Measurements from ENCODE around the gene TMEM150B.

TMEM150B gene

DNA sequence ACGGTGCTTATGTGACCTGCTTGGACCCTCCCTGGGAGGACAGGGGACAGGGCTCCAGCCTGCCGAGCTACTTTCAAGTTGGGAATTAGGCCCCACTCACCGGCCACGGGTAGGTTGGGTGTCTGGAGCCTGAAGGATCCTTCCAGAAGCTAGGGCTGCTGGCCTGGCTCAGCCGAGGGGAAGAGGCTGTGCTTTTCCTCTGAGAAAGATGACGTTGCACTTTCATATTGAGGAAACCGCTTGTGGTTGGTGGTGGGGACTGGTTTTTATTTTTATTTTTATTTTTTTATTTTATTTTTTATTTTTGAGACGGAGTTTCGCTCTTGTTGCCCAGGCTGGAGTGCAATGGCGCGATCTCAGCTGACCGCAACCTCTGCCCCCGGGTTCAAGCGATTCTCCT lies at the start of gene TMEM150B:
Gene TMEM150B, minus strand, starts transcription at position 170 of the 400 bp plus-strand sequence. CDS start 4,305 bp downstream, outside the sequence.
- no peak for DNase-seq

GRCh38 chr19:55373993-55374757 lies 49.0 kb upstream of the TMEM150B start:
- no peak for DNase-seq

GRCh38 chr19:55373306-55373992 lies 48.3 kb upstream of the TMEM150B start:
- DNase-seq = no peak

- DNase-seq = no peak
Measured at GRCh38 chr19:55372316-55373081, 47.4 kb upstream of the TMEM150B start.

DNA sequence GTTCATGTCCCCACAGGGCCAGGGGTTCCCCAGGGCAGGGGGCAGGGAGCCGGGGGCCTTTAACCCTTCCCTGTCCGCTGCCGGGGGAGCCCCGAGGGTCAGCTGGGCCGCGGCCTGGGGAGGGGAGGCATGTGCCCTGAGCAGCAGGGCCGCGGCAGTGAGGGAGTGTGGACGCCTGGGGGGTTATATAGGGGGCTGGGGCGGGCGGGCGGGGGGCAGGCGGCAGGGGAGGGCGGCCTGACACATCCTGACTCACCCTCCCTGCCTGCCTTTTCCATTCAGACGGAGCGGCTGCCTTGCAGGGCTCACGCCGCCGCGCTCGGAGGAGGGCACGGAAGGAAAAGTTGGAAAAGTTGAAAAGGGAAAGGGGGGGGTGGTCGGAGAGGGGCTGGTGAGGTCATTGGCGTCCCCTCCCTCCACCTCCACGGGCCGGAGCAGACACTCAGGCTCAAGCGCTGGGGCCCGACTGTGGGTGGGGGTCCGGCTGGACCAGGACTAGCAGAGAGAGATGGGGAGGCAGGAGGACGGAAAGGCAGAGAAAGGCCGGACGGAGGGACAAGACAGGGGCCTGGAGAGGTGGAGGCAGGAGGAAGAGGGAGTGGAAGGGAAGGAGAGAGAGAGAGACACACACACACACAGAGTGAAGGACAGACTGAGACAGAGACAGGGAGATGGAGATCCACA lies 45.3 kb upstream of the TMEM150B start, which contains the start of gene IL11:
Gene IL11, minus strand, starts transcription at position 159 of the 684 bp plus-strand sequence. Its CDS starts 153 bp downstream, at position 6.
- DNase-seq = no peak

- DNase-seq = no peak
Measured at GRCh38 chr19:55369653-55370304, 44.6 kb upstream of the TMEM150B start.

GRCh38 chr19:55368701-55369563 lies 43.8 kb upstream of the TMEM150B start:
- DNase-seq = no peak

GRCh38 chr19:55368106-55368505 lies 43.0 kb upstream of the TMEM150B start:
- no peak for DNase-seq

DNA sequence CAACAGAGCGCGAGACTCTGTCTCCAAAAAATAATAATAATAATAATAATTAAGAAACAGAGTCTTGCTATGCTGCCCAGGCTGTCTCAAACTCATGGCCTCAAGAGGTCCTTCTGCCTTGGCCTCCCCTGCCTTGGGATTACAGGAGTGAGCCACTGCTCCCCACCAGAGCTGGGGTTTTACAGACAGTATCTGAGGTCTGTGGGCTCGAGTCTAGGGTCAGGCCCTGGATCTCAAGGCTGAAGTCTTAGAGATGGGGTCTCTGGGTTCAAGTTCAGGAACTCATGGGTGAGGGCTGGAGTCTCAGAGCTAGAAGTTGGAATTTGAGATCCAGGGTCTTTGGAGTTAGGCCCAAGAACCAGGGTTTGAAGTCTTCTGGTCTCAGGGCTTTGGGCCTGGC lies 41.6 kb upstream of the TMEM150B start:
- no peak for DNase-seq

GRCh38 chr19:55365964-55366363 lies 40.8 kb upstream of the TMEM150B start:
- DNase-seq = no peak

- DNase-seq = no peak
Measured at GRCh38 chr19:55365245-55365644, 40.1 kb upstream of the TMEM150B start.

- DNase-seq = no peak
Measured at GRCh38 chr19:55362990-55363716, 38.0 kb upstream of the TMEM150B start, which contains the start of gene GARIN5B. Gene GARIN5B (minus strand): TSS chr19:55363260. CDS start chr19:55363066, 194 bp downstream.

- no peak for DNase-seq
Measured at GRCh38 chr19:55362174-55362989, 37.2 kb upstream of the TMEM150B start.

GRCh38 chr19:55360902-55361301 lies 35.8 kb upstream of the TMEM150B start:
- DNase-seq = no peak

DNA sequence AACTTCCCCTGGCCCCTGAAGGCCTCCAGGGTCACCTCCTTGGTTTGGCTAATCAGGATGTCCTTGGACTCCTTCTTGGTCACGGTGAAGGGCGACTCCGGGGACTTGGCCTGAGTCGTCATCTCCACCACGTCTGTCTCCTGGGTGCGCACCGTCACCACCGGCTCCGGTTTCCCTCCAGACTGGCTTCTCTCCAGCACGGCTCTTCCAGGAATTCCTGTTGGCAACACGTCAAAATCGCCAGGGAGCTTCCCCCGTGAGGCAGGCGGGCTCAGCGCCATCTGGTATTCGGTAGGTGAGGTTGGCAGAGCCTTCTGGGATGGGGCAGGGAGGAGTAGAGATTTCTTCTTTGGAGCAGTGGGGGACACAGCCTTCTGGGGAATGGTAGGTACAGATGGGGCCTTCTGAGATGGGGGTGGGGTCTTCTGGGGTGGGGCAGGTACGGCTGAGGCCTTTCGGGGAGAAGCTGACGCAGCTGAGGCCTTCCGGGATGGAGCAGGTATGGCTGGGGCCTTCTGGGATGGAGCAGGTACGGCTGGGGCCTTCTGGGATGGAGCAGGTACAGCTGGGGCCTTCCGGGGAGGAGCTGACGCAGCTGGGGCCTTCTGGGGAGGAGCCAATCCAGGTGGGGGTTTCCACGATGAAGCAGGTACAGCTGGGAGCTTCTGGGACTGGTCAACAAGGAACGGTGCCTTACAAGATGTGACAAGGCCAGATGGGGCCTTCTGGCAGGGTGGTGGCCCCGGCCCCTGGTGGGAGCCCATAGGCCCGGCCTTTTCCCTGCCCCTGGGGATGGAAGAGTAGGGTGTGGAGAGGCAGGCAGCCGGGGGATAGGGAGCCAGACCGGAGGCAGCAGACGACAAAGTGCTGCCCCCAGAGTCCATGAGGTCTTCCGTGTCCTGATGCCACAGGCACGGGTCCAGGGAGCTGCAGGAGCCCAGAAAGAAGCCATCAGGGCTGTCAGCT lies 34.1 kb upstream of the TMEM150B start:
- DNase-seq = no peak

DNA sequence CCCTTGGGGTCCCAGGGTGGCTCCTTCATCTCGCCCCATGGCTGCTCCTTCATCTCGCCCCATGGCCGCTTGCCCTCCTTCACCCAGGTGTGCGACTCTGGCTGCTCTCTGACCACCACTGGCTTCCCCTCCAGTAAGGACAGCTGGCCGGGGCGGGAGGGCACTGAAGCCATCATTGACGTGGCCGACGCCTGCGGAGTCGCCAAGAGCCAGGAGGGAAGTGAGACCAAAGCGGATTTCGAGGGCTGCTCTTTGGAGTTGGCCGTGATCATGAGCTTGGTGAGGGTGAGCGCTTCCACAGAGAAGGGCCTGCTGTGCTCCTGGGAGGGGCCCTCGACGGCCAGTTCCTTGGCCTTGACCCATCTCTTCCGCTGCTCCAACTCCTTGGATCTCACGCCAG lies 33.4 kb upstream of the TMEM150B start:
- no peak for DNase-seq

GRCh38 chr19:55355213-55355821 lies 30.2 kb upstream of the TMEM150B start:
- no peak for DNase-seq

DNA sequence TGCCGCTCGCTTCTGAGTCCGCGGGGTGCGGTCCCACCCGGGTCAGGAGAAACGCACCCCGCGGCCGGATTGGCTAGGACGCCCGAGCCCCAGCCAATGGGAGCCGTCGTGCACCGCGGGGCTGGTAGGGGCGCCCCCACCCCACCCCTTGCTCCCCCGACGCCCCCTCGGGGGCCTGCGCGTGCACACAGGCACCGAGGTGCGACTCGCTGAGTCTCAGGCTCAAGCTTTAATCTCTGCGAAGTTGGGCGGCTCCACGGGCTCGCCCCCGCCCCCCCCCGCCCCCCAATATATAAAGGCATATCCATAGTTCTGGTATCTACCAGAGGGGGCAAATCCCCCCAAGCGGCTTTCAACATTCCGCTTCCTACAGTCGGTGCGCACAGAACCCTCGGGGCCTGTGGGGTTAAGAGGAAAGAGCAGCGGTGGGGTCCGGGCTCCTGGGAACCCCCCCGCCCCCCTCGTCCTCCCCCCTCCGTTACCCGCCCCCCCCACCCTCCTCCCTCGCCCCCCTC lies 29.6 kb upstream of the TMEM150B start, which contains the start of gene COX6B2:
Gene COX6B2, minus strand, starts transcription at position 22 of the 515 bp plus-strand sequence. CDS start 198 bp downstream, outside the sequence.
- no peak for DNase-seq
